ENCODE measurements around the gene CASKIN1. TPM values are rescaled to one million over a fixed set of nuclear protein-coding genes. Genes with fewer than 3 reads are reported as not detected.

CASKIN1 gene
- total and polyA plus RNA-seq, 5 donors from 2014 or later, result not detected

DNA sequence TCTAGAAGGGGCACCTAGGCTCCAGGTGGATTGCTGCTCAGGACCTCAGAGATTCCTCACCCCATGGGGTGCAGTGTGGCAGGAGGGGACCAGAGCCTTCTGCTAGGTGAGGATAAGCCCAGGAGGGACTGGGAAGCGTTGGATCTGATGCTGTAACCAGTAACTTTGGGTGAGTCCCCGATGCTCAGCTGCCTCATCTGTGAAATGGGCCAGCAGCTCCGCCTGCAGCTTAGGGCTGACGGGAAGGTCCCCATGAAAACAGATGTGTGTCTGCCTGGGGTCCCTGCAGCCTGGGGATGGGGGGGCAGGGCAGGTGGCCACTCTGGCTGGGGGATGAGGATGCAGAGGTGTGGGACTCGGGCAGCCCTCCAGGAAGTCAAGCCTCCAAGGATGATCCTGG, 2.7 kb upstream of the CASKIN1 start:
- DNase-seq, result no peak
- H3K27ac Mint-ChIP-seq, result no peak overlapping the region
- no peak for ATAC-seq (ENCODE audit: low read depth in 2 of 2)
- Histone ChIP-seq H3K4me1 (ENCODE audit: control insufficient read depth, insufficient read depth, low read length, poor library complexity, severe bottlenecking) (peaks cover 20% of the 10 kb centered on the region), H3K4me3 (ENCODE audit: low read depth, low read length) (no peak overlapping the region), H3K36me3 (ENCODE audit: control insufficient read depth, insufficient read depth, low read length) (no peaks in the 10 kb centered on the region), H3K9me3 (ENCODE audit: control insufficient read depth in 2 of 2, low read length in 2 of 2) (no peaks in the 10 kb centered on the region), H3K27me3 (ENCODE audit: control insufficient read depth, insufficient read depth, low read length) (peaks cover 12% of the 10 kb centered on the region), H3K27ac (ENCODE audit: insufficient read depth, low read length, poor library complexity, severe bottlenecking) (no peak overlapping the region)
- peak overlapping the region in 1 of 4 donors; percentile 59 for H3K4me3 Mint-ChIP-seq
- no peaks in the 10 kb centered on the region for H3K36me3 Mint-ChIP-seq
- H3K4me1 Mint-ChIP-seq, result peaks cover 0 to 11% (median 2%) of the 10 kb centered on the region in 4 donors
- no peaks in the 10 kb centered on the region for H3K9me3 Mint-ChIP-seq
- H3K27me3 Mint-ChIP-seq, result peaks cover 46% of the 10 kb centered on the region

DNA sequence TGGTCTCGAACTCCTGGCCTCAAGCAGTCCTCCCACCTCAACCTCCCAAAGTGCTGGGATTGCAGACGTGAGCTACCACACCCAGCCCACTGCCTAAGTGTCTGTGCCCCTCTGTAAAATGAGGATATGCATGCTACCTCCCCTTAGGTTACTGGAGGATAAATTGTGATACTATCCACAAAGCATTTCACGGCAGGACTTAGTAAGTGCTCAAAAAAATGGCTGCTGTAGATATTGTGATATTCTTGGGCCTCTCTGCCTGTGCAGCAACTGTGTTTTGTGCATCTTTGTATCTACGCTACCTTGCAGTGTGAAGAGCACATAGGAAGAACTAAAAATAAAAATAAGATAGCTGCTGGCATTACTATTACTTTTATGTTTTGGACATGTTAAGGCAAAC, 1.9 kb upstream of the CASKIN1 start:
- Histone ChIP-seq H3K36me3 (ENCODE audit: control insufficient read depth, insufficient read depth, low read length) (no peaks in the 10 kb centered on the region), H3K4me1 (ENCODE audit: control insufficient read depth, insufficient read depth, low read length, poor library complexity, severe bottlenecking) (peaks cover 20% of the 10 kb centered on the region), H3K4me3 (ENCODE audit: low read depth, low read length) (no peak overlapping the region), H3K27me3 (ENCODE audit: control insufficient read depth, insufficient read depth, low read length) (peaks cover 12% of the 10 kb centered on the region), H3K9me3 (ENCODE audit: control insufficient read depth in 2 of 2, low read length in 2 of 2) (no peaks in the 10 kb centered on the region), H3K27ac (ENCODE audit: insufficient read depth, low read length, poor library complexity, severe bottlenecking) (no peak overlapping the region)
- Mint-ChIP-seq H3K4me1 (peaks cover 0 to 11% (median 2%) of the 10 kb centered on the region in 4 donors), H3K27ac (no peak overlapping the region), H3K27me3 (peaks cover 43% of the 10 kb centered on the region), H3K9me3 (no peaks in the 10 kb centered on the region), H3K36me3 (no peaks in the 10 kb centered on the region), H3K4me3 (peak overlapping the region; percentile 52 to 83 (median 61))
- ATAC-seq (ENCODE audit: low read depth in 2 of 2) (no peak), DNase-seq (no peak)

- Histone ChIP-seq H3K27me3 (ENCODE audit: control insufficient read depth, insufficient read depth, low read length) (peaks cover 12% of the 10 kb centered on the region), H3K27ac (ENCODE audit: insufficient read depth, low read length, poor library complexity, severe bottlenecking) (no peak overlapping the region), H3K36me3 (ENCODE audit: control insufficient read depth, insufficient read depth, low read length) (no peaks in the 10 kb centered on the region), H3K9me3 (ENCODE audit: control insufficient read depth in 2 of 2, low read length in 2 of 2) (no peaks in the 10 kb centered on the region), H3K4me3 (ENCODE audit: low read depth, low read length) (no peak overlapping the region), H3K4me1 (ENCODE audit: control insufficient read depth, insufficient read depth, low read length, poor library complexity, severe bottlenecking) (peaks cover 20% of the 10 kb centered on the region)
- DNase-seq (no peak), ATAC-seq (ENCODE audit: low read depth in 2 of 2) (no peak)
- Mint-ChIP-seq H3K27ac (no peak overlapping the region), H3K4me1 (peaks cover 0 to 11% (median 2%) of the 10 kb centered on the region in 4 donors), H3K4me3 (peak overlapping the region; percentile 52 to 83 (median 61)), H3K36me3 (no peaks in the 10 kb centered on the region), H3K9me3 (no peaks in the 10 kb centered on the region), H3K27me3 (peaks cover 42% of the 10 kb centered on the region)
Observed at GRCh38 chr16:2197765-2198164, 1.4 kb upstream of the CASKIN1 start.

- Histone ChIP-seq H3K4me1 (ENCODE audit: control insufficient read depth, insufficient read depth, low read length, poor library complexity, severe bottlenecking) (peaks cover 20% of the 10 kb centered on the region), H3K36me3 (ENCODE audit: control insufficient read depth, insufficient read depth, low read length) (no peaks in the 10 kb centered on the region), H3K4me3 (ENCODE audit: low read depth, low read length) (no peak overlapping the region), H3K27ac (ENCODE audit: insufficient read depth, low read length, poor library complexity, severe bottlenecking) (no peak overlapping the region), H3K9me3 (ENCODE audit: control insufficient read depth in 2 of 2, low read length in 2 of 2) (no peaks in the 10 kb centered on the region), H3K27me3 (ENCODE audit: control insufficient read depth, insufficient read depth, low read length) (peaks cover 12% of the 10 kb centered on the region)
- Mint-ChIP-seq H3K4me1 (peaks cover 0 to 11% (median 2%) of the 10 kb centered on the region in 4 donors), H3K4me3 (peak overlapping the region; percentile 48 to 59 (median 57)), H3K36me3 (no peaks in the 10 kb centered on the region), H3K27me3 (peaks cover 38% of the 10 kb centered on the region), H3K27ac (no peak overlapping the region), H3K9me3 (no peaks in the 10 kb centered on the region)
- DNase-seq (no peak), ATAC-seq (ENCODE audit: low read depth in 2 of 2) (no peak)
Observed at GRCh38 chr16:2196981-2197511, 641 bp upstream of the CASKIN1 start.

GRCh38 chr16:2195322-2196161, 863 bp downstream of the CASKIN1 start:
- Mint-ChIP-seq H3K4me1 (peaks cover 0 to 11% (median 2%) of the 10 kb centered on the region in 4 donors), H3K27me3 (peaks cover 38% of the 10 kb centered on the region), H3K4me3 (peak overlapping the region in 1 of 4 donors; percentile 38), H3K36me3 (no peaks in the 10 kb centered on the region), H3K27ac (no peak overlapping the region), H3K9me3 (no peaks in the 10 kb centered on the region)
- H3K9me3 ChIP-seq (ENCODE audit: control insufficient read depth in 2 of 2, low read length in 2 of 2), result no peaks in the 10 kb centered on the region
- ATAC-seq (ENCODE audit: low read depth in 2 of 2), result no peak
- peaks cover 20% of the 10 kb centered on the region for H3K4me1 ChIP-seq (ENCODE audit: control insufficient read depth, insufficient read depth, low read length, poor library complexity, severe bottlenecking)
- DNase-seq, result no peak
- H3K27me3 ChIP-seq (ENCODE audit: control insufficient read depth, insufficient read depth, low read length), result peaks cover 12% of the 10 kb centered on the region
- no peaks in the 10 kb centered on the region for H3K36me3 ChIP-seq (ENCODE audit: control insufficient read depth, insufficient read depth, low read length)
- no peak overlapping the region for H3K27ac ChIP-seq (ENCODE audit: insufficient read depth, low read length, poor library complexity, severe bottlenecking)
- no peak overlapping the region for H3K4me3 ChIP-seq (ENCODE audit: low read depth, low read length)

DNA sequence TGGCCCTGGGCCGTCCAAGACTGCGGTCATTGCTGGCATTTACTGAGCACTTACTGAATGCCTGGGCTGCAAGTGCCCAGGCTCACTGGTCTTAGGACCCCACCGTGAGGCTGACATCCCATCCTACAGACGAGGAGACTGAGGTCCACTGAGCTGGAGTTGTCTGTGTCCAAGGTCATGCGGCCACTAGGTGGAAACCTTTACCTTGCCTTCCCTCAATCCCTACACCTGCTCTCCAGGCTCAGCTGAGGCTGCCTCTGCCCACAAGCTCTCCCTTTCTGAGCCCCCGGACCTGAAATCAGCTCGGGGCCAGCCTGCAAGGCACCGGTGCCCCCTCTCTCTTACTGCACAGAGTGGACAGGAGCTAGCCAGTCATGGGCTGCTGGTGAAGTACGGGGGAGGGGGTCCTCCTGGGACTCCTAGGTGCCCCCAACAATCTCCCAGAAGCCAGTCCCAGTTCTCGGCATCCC, 1.5 kb downstream of the CASKIN1 start:
- Histone ChIP-seq H3K4me1 (ENCODE audit: control insufficient read depth, insufficient read depth, low read length, poor library complexity, severe bottlenecking) (peaks cover 20% of the 10 kb centered on the region), H3K4me3 (ENCODE audit: low read depth, low read length) (no peak overlapping the region), H3K36me3 (ENCODE audit: control insufficient read depth, insufficient read depth, low read length) (no peaks in the 10 kb centered on the region), H3K9me3 (ENCODE audit: control insufficient read depth in 2 of 2, low read length in 2 of 2) (no peaks in the 10 kb centered on the region), H3K27ac (ENCODE audit: insufficient read depth, low read length, poor library complexity, severe bottlenecking) (no peak overlapping the region), H3K27me3 (ENCODE audit: control insufficient read depth, insufficient read depth, low read length) (peaks cover 12% of the 10 kb centered on the region)
- H3K36me3 Mint-ChIP-seq, result no peaks in the 10 kb centered on the region
- peak overlapping the region in 1 of 3 donors; percentile 52 for H3K27ac Mint-ChIP-seq
- DNase-seq (peak; percentile 41 to 76 (median 63)), ATAC-seq (ENCODE audit: low read depth in 2 of 2) (peak; percentile 62 to 76)
- no peaks in the 10 kb centered on the region for H3K9me3 Mint-ChIP-seq
- H3K4me1 Mint-ChIP-seq, result peaks cover 0 to 11% (median 2%) of the 10 kb centered on the region in 4 donors
- peaks cover 31% of the 10 kb centered on the region for H3K27me3 Mint-ChIP-seq
- peak overlapping the region in 3 of 4 donors; percentile 59 to 77 (median 72) for H3K4me3 Mint-ChIP-seq

DNA sequence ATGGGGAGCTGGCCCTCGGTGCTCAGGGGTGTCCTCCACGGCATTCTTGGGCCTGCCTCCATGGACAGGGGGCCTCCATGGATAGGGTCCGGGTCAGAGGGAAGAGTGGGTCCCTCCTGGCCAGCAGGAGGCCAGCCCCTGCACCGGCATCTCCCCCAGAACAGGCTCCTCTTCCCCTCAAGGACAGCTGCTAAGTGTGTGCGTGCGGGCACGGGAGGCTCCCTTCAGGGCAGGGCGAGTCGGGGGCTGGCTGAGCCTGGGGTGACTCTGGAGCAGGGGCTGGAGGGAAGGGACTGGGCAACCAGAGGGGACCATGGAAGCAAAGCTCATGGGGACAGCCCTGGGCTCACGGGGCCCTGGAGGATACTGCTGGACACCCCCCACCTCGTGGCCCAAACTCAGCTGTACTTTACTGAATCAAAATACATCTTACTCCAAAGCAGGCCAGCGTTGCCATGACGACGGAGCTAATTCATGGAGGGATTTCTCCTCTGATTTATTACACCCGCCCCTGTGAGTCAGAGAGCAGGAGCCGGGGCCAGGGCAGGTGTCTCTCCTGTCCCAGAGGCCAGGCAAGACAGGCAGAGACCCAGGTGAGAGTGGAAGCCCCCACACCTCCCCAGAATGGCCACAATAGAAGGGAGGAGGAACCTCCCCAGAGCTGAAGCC, 2.1 kb downstream of the CASKIN1 start:
- Mint-ChIP-seq H3K36me3 (no peaks in the 10 kb centered on the region), H3K27me3 (peaks cover 28% of the 10 kb centered on the region), H3K9me3 (no peaks in the 10 kb centered on the region), H3K4me3 (no peak overlapping the region), H3K4me1 (peaks cover 0 to 11% (median 2%) of the 10 kb centered on the region in 4 donors), H3K27ac (peak overlapping the region in 1 of 3 donors; percentile 52)
- Histone ChIP-seq H3K4me1 (ENCODE audit: control insufficient read depth, insufficient read depth, low read length, poor library complexity, severe bottlenecking) (peaks cover 20% of the 10 kb centered on the region), H3K27ac (ENCODE audit: insufficient read depth, low read length, poor library complexity, severe bottlenecking) (no peak overlapping the region), H3K4me3 (ENCODE audit: low read depth, low read length) (no peak overlapping the region), H3K27me3 (ENCODE audit: control insufficient read depth, insufficient read depth, low read length) (peaks cover 12% of the 10 kb centered on the region), H3K9me3 (ENCODE audit: control insufficient read depth in 2 of 2, low read length in 2 of 2) (no peaks in the 10 kb centered on the region), H3K36me3 (ENCODE audit: control insufficient read depth, insufficient read depth, low read length) (no peaks in the 10 kb centered on the region)
- DNase-seq (no peak), ATAC-seq (ENCODE audit: low read depth in 2 of 2) (no peak)

All from CD4-positive, CD25-positive, alpha-beta regulatory T cell (primary cell).